Stomach (tissue), 9 donors: Measurements from ENCODE around the gene SMURF1. TPM values are rescaled to one million over a fixed set of nuclear protein-coding genes. Genes with fewer than 3 reads are reported as not detected.

Experiments used
- DNase-seq, 2 donors: peaks; one replicate each; pipeline versions ENCODE4 v3.0.0 to v3.0.0-alpha.2; 2013 to 2019
- H3K27ac ChIP-seq, 5 donors: fragments of 200-600 bp in 4 of 5; sonication (generic) in 4 of 5; one replicate each; pipeline ENCODE4 v1.5.1; 2013 to 2019; ENCODE audit warnings: mild to moderate bottlenecking in 1 of 5, moderate library complexity in 1 of 5
- H3K27me3 ChIP-seq, 3 donors: fragments of 200-600 bp; sonication (generic); one replicate each; pipeline ENCODE4 v1.5.1; 2017 to 2019; ENCODE audit warnings: mixed run types in 1 of 3
- H3K36me3 ChIP-seq, 4 donors: fragments of 200-600 bp; sonication (generic); 1 replicate in 3 of 4; 2 replicates in 1 of 4; pipeline ENCODE4 v1.5.1; 2016 to 2019
- H3K4me1 ChIP-seq, 4 donors: fragments of 200-600 bp; sonication (generic); one replicate each; pipeline ENCODE4 v1.5.1; 2016 to 2019
- H3K4me3 ChIP-seq, 4 donors: fragments of 200-600 bp; sonication (generic) in 3 of 4; one replicate each; pipeline ENCODE4 v1.5.1; 2016 to 2019; ENCODE audit warnings: mild to moderate bottlenecking in 1 of 4
- H3K9me3 ChIP-seq, 4 donors: fragments of 200-600 bp; sonication (generic); one replicate each; pipeline ENCODE4 v1.5.1; 2016 to 2019
- EP300 ChIP-seq: sonication (generic); formaldehyde crosslinking; IDR thresholded peaks from one replicate; pipeline ENCODE4 v1.6.1; 2017; ENCODE audit warnings: antibody characterized with exemption
- POLR2A ChIP-seq, 4 donors: fragments of 450-650 bp; IDR thresholded peaks; one replicate each; pipeline ENCODE4 v1.6.1; 2016; ENCODE audit warnings: antibody characterized with exemption in 4 of 4, control low read depth in 2 of 4, mild to moderate bottlenecking in 1 of 4, moderate library complexity in 1 of 4
- POLR2AphosphoS5 ChIP-seq, 3 donors: sonication (generic); formaldehyde crosslinking; IDR thresholded peaks; one replicate each; pipeline ENCODE4 v1.6.1; 2016; ENCODE audit warnings: antibody characterized with exemption in 3 of 3
- WGBS, 5 donors: extraction: QIAGEN DNeasy Blood & Tissue Kit in 3 of 5; methylation state at CpG; one replicate each; pipeline versions ENCODE4 v1.1.5 to v1.1.7; 2013 to 2018; 5-methylcytosine and 5-hydroxymethylcytosine counted together
- intact Hi-C: fragments of 100-400 bp; cut with DNase I; formaldehyde crosslinking; loops from one replicate; pipeline ENCODE4 v1.15.1; 2023; ENCODE audit warnings: low total_unique reads
- polyA plus RNA-seq, 3 donors: library from polyadenylated mRNA; stranded (reverse); fragments of 200-250 nt; gene quantifications; one replicate each; pipeline ENCODE4 v1.2.3, GENCODE V29; 2013
- total RNA-seq, 5 donors: library from RNA; depleted of rRNA; stranded (reverse); fragments of >200 nt; gene quantifications; one replicate each; pipeline versions ENCODE4 v1.1.0 to v1.2.3, GENCODE V29; 2014 to 2016
- TF ChIP-seq, protein P1 (sequence below), 7 experiments: fragments of 450-650 bp in 4 of 7; fragments of 200-600 bp in 3 of 7; sonication (generic) in 3 of 7; IDR thresholded peaks; one replicate each; pipeline ENCODE4 v1.5.1; 2016 to 2019; ENCODE audit warnings: antibody characterized with exemption in 7 of 7, control low read depth in 2 of 7, mild to moderate bottlenecking in 1 of 7
- donor health status: healthy with polysubstance abuse.
- donor health status: Bipolar disorder and iron deficiency.
- donor health status: healthy.

The SMURF1 gene
- total and polyA plus RNA-seq, 8 donors = 8.0 to 46.8 (median 31.8) TPM

DNA sequence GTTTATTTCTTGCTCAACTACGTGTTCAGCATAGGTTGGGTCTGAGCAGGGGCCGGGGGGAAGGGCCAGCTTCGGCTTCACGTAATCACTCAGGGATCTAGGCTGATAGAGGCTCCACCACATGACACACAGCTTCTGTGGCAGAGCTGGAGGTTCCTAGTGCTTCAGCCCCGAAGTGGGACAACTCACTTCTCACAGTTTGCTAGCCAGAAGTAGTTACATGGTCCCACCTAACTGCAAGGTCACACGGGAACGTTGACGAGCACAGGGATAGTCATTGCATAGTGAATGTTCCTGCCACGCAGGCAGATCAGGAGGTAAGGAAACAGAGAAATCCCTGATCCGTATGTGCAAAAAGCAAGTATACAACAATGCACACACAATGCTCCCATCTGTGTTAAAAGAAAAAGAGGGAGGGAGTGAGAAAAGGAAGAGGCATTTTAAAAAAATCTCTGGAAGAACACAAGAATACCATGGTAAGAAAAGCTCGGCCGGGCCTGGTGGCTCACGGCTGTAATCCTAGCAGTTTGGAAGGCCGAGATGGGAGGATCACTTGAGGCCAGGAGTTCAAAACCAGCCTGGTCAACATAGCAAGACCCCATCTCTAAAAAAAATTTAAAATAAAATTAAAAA, 16.9 kb downstream of the SMURF1 start:
- Histone ChIP-seq H3K36me3 (no peaks in the 10 kb centered on the region), H3K27ac (peak overlapping the region; percentile 53 to 81 (median 80)), H3K27me3 (no peaks in the 10 kb centered on the region), H3K9me3 (no peaks in the 10 kb centered on the region), H3K4me1 (peaks cover 73 to 97% (median 86%) of the 10 kb centered on the region in 4 donors), H3K4me3 (no peak overlapping the region)
- DNase-seq = peak; percentile 37 to 43
- intact Hi-C loops = no loop called here
- TF ChIP-seq, protein P1, sequence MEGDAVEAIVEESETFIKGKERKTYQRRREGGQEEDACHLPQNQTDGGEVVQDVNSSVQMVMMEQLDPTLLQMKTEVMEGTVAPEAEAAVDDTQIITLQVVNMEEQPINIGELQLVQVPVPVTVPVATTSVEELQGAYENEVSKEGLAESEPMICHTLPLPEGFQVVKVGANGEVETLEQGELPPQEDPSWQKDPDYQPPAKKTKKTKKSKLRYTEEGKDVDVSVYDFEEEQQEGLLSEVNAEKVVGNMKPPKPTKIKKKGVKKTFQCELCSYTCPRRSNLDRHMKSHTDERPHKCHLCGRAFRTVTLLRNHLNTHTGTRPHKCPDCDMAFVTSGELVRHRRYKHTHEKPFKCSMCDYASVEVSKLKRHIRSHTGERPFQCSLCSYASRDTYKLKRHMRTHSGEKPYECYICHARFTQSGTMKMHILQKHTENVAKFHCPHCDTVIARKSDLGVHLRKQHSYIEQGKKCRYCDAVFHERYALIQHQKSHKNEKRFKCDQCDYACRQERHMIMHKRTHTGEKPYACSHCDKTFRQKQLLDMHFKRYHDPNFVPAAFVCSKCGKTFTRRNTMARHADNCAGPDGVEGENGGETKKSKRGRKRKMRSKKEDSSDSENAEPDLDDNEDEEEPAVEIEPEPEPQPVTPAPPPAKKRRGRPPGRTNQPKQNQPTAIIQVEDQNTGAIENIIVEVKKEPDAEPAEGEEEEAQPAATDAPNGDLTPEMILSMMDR (IDR thresholded peaks at IDR 0.05) = no peak
- TF ChIP-seq POLR2AphosphoS5 (IDR thresholded peaks at IDR 0.05) = peak in 2 of 3 donors; percentile 25 to 27
- no peak for TF ChIP-seq EP300
- 35 to 52% (median 47%) methylated on average over 14 of the region's 14 CpGs for WGBS, 5 donors

DNA sequence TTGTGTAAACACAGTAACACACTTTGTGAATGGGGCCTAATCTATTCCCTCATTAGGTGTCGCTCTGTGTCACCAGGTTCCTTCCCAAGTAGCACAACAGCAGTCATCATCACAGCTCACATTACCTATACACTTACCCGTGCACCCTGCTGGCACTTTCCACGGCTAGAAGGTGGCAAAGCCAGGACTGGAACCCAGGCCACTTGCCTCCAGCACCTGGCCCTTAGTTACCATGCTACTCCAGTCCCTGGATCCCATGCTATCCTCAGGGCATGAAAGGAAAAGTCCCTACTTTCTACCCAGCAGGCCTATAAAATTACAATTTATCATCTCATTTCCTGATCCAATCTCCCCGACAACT, 18.4 kb downstream of the SMURF1 start:
- peak overlapping the region; percentile 56 to 80 (median 71) for H3K27ac ChIP-seq
- no peaks in the 10 kb centered on the region for H3K36me3 ChIP-seq
- H3K4me3 ChIP-seq = no peak overlapping the region
- no peak for TF ChIP-seq POLR2A (IDR thresholded peaks at IDR 0.05)
- no peak for TF ChIP-seq EP300
- no peaks in the 10 kb centered on the region for H3K27me3 ChIP-seq
- WGBS, 5 donors = 43 to 78% (median 56%) methylated on average over 4 of the region's 4 CpGs
- intact Hi-C loops = no loop called here
- DNase-seq = peak in 1 of 2 donors; percentile 45
- H3K9me3 ChIP-seq = no peaks in the 10 kb centered on the region
- peaks cover 62 to 98% (median 87%) of the 10 kb centered on the region in 4 donors for H3K4me1 ChIP-seq

DNA sequence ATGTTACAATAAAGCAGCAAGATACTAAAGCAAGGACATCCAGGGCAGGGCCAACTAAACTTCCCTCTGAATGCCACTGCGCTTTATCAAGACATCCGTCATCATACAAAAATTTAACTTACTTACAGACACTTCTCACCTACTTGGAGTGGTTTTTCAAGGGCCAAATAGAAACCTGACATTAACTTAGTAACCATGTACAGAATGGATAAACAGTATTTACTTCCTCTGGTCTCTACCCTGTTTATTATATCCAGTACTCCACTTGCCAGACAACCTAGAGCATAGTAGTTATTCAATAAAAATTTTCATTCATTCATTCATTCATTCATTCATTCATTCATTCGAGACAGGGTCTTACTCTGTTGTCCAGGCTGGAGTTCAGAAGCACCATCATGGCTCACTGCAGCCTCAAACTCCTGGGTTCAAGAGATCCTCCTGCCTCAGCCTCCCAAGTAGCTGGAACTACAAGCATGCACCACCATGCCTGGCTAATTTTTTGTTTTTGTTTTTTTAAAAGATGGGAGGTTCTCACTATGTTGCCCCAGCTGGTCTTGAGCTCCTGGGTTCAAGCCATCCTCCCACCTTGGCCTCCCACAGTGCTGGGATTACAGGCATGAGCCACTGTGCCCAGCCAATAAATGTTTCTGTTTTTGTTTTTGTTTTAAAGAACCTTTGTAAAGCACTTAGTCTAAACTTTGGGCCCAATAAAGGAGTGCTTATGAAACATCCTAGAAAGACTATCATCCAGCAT, 19.0 kb downstream of the SMURF1 start:
- intact Hi-C loops = no loop called here
- TF ChIP-seq EP300 = no peak
- TF ChIP-seq, protein P1 (IDR thresholded peaks at IDR 0.05) = no peak
- no peak for TF ChIP-seq POLR2AphosphoS5 (IDR thresholded peaks at IDR 0.05)
- no peak for TF ChIP-seq POLR2A (IDR thresholded peaks at IDR 0.05)
- WGBS, 5 donors = 62 to 77% (median 67%) methylated on average over 3 of the region's 3 CpGs

DNA sequence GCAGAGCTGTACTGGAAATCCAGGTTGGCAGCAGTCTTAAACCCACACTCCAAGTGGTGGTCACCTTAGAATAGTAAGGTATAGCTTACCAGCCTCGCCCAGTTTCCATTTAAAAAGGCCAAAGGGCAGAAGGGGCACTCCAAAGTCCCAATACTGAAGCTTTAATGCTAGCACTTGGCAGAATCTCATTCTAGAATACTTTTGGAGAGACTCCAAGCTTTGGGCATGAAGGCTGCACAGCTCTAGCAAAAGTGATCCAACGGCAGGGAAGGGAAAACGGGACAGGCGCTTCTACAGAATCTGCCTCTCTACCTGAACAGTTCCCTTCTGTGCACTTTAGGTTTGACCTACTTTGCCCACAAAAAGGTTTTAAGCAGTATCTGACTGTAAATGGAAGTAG, 19.7 kb downstream of the SMURF1 start:
- Histone ChIP-seq H3K4me3 (no peak overlapping the region), H3K27me3 (no peaks in the 10 kb centered on the region), H3K27ac (peak overlapping the region; percentile 2 to 80 (median 71)), H3K4me1 (peaks cover 56 to 98% (median 83%) of the 10 kb centered on the region in 4 donors), H3K9me3 (no peaks in the 10 kb centered on the region), H3K36me3 (peaks cover 0 to 7% (median 0%) of the 10 kb centered on the region in 4 donors)
- WGBS, 5 donors = 31 to 57% (median 45%) methylated on average over 4 of the region's 4 CpGs
- no peak for DNase-seq
- TF ChIP-seq POLR2A (IDR thresholded peaks at IDR 0.05) (no peak), POLR2AphosphoS5 (IDR thresholded peaks at IDR 0.05) (no peak), EP300 (no peak)
- TF ChIP-seq, protein P1 (IDR thresholded peaks at IDR 0.05) = no peak
- intact Hi-C loops = no loop called here

More for the DNA sequence above, 19.0 kb downstream of the SMURF1 start:
- no peaks in the 10 kb centered on the region for H3K9me3 ChIP-seq
- peaks cover 0 to under 1% (median 0%) of the 10 kb centered on the region in 4 donors for H3K36me3 ChIP-seq
- H3K27me3 ChIP-seq = no peaks in the 10 kb centered on the region
- H3K27ac ChIP-seq = peak overlapping the region; percentile 45 to 80 (median 71)
- H3K4me3 ChIP-seq = no peak overlapping the region
- H3K4me1 ChIP-seq = peaks cover 57 to 98% (median 84%) of the 10 kb centered on the region in 4 donors
- DNase-seq = peak in 1 of 2 donors; percentile 50
